B cell (primary cell): ENCODE results near the gene C1orf35. TPM values are rescaled to one million over a fixed set of nuclear protein-coding genes. Genes with fewer than 3 reads are reported as not detected.
A peak's percentile ranks its signal among the peaks of the same experiment; 100 is the strongest.

ENCODE experiments used
- ATAC-seq: fragments of 200-7000 bp; cut with Tn5 transposase; one replicate; pipeline ENCODE4 v1.10.0; 2021; ENCODE audit warnings: low read depth, mild to moderate bottlenecking, moderate number of reproducible peaks, moderate library complexity
- CTCF ChIA-PET: fragments of 350-600 bp; sonication (Branson Sonifier 250); formaldehyde crosslinking; loops from one replicate; lab custom pipeline; 2021; ENCODE audit warnings: antibody characterized with exemption, inconsistent platforms; lab: Charles Lee
- POLR2A ChIA-PET: fragments of 350-600 bp; sonication (Branson Sonifier 250); formaldehyde crosslinking; loops from one replicate; lab custom pipeline; 2021; ENCODE audit warnings: antibody characterized with exemption; lab: Charles Lee
- DNase-seq: peaks from one replicate; pipeline ENCODE4 v3.0.0; 2013
- H2AFZ ChIP-seq: 2 replicates; pipeline ENCODE4 v1.6.1; 2012; ENCODE audit warnings: mild to moderate bottlenecking, low read depth, low read length; ENCODE audit not compliant: insufficient read depth, poor library complexity, severe bottlenecking
- H3K27ac ChIP-seq, 2 donors: 1 replicate in 1 of 2; 2 replicates in 1 of 2; pipeline ENCODE4 v1.5.1; 2012 to 2013; ENCODE audit warnings: low read length in 2 of 2, mild to moderate bottlenecking in 2 of 2, moderate library complexity in 1 of 2
- H3K27me3 ChIP-seq, 4 experiments: fragments of 200-600 bp in 1 of 4; sonication (generic) in 1 of 4; replicated peaks in 1 of 4; 1 replicate in 2 of 4; 2 replicates in 2 of 4; pipeline versions ENCODE4 v1.6.1 to v1.7.0; 2013 to 2016; ENCODE audit warnings: low read length in 3 of 4, mild to moderate bottlenecking in 2 of 4, mixed read lengths in 1 of 4, moderate library complexity in 1 of 4; ENCODE audit not compliant: insufficient read depth in 4 of 4, control insufficient read depth in 3 of 4; ENCODE audit errors: control extremely low read depth in 1 of 4
- H3K36me3 ChIP-seq, 2 experiments: replicated peaks in 1 of 2; 1 replicate in 1 of 2; 2 replicates in 1 of 2; pipeline versions ENCODE4 v1.6.1 to v1.7.1; 2013; ENCODE audit warnings: low read length in 1 of 2; ENCODE audit not compliant: insufficient read depth in 2 of 2, control insufficient read depth in 1 of 2; ENCODE audit errors: control extremely low read depth in 1 of 2, extremely low read depth in 1 of 2
- H3K4me1 ChIP-seq, 2 donors: fragments of 200-600 bp in 1 of 2; sonication (generic) in 1 of 2; 1 replicate in 1 of 2; 2 replicates in 1 of 2; pipeline versions ENCODE4 v1.5.1 to v1.6.1; 2013 to 2017; ENCODE audit warnings: low read length in 2 of 2; ENCODE audit not compliant: control insufficient read depth in 2 of 2, insufficient read depth in 2 of 2
- H3K4me2 ChIP-seq: replicated peaks from 2 replicates; pipeline ENCODE3; 2012; ENCODE audit warnings: mild to moderate bottlenecking, low read depth, low read length; ENCODE audit not compliant: poor library complexity, severe bottlenecking
- H3K4me3 ChIP-seq, 5 experiments: fragments of 200-600 bp in 1 of 5; sonication (generic) in 1 of 5; 1 replicate in 3 of 5; 2 replicates in 2 of 5; pipeline versions ENCODE4 v1.5.1 to v1.7.0; 2011 to 2016; ENCODE audit warnings: low read length in 4 of 5, mild to moderate bottlenecking in 4 of 5, low read depth in 2 of 5, control low read depth in 1 of 5, moderate library complexity in 1 of 5; ENCODE audit not compliant: insufficient read depth in 1 of 5; ENCODE audit errors: control extremely low read depth in 1 of 5, extremely low read depth in 1 of 5
- H3K79me2 ChIP-seq: fragments of 200-600 bp; sonication (generic); one replicate; pipeline ENCODE4 v1.6.0; 2016; ENCODE audit warnings: low read length; ENCODE audit not compliant: control insufficient read depth, insufficient read depth
- H3K9ac ChIP-seq: fragments of 200-600 bp; sonication (generic); 2 replicates; pipeline ENCODE4 v1.6.1; 2017; ENCODE audit warnings: mild to moderate bottlenecking, low read length, moderate library complexity
- H3K9me3 ChIP-seq, 3 donors: one replicate each; pipeline versions ENCODE4 v1.6.1 to v1.7.1; 2013; ENCODE audit warnings: low read length in 2 of 3; ENCODE audit not compliant: control insufficient read depth in 2 of 3, insufficient read depth in 1 of 3; ENCODE audit errors: control extremely low read depth in 1 of 3
- H4K20me1 ChIP-seq: 2 replicates; pipeline ENCODE4 v1.6.0; 2012; ENCODE audit warnings: mild to moderate bottlenecking, low read length; ENCODE audit not compliant: insufficient read depth, control insufficient read depth, poor library complexity, severe bottlenecking
- H3K27ac Mint-ChIP-seq: one replicate; pipeline ENCODE4 v1.8.0; 2021; ENCODE audit warnings: mixed read lengths
- H3K27me3 Mint-ChIP-seq: one replicate; pipeline ENCODE4 v1.8.0; 2021; ENCODE audit warnings: mixed read lengths
- H3K4me1 Mint-ChIP-seq: one replicate; pipeline ENCODE4 v1.8.0; 2021; ENCODE audit warnings: mixed read lengths
- H3K4me3 Mint-ChIP-seq: one replicate; pipeline ENCODE4 v1.8.0; 2021; ENCODE audit warnings: mixed read lengths
- H3K9me3 Mint-ChIP-seq: one replicate; pipeline ENCODE4 v1.8.0; 2022; ENCODE audit warnings: mixed read lengths; ENCODE audit not compliant: insufficient read depth
- CTCF ChIP-seq: fragments of 200-600 bp; IDR thresholded peaks from one replicate; pipeline ENCODE4 v1.8.0; 2022; ENCODE audit warnings: antibody characterized with exemption, mild to moderate bottlenecking
- EZH2 ChIP-seq: IDR thresholded peaks from 2 replicates; pipeline ENCODE4 v1.6.1; 2012; ENCODE audit warnings: borderline replicate concordance, low read depth, mild to moderate bottlenecking, moderate library complexity, low read length; ENCODE audit not compliant: insufficient read depth, poor library complexity, severe bottlenecking
- WGBS: methylation state at CpG from one replicate; pipeline ENCODE4 v1.1.5; 2013; ENCODE audit warnings: missing lambda C conversion rate; ENCODE audit not compliant: insufficient coverage; 5-methylcytosine and 5-hydroxymethylcytosine counted together
- intact Hi-C: fragments of 100-400 bp; cut with micrococcal nuclease; formaldehyde crosslinking; loops from one replicate; pipeline ENCODE4 v1.10.0; 2022
- polyA plus RNA-seq: library from polyadenylated mRNA; depleted of rRNA; stranded (reverse); fragments of >200 nt; gene quantifications from 2 replicates; pipeline ENCODE4 v1.2.3, GENCODE V29; 2012
- total RNA-seq, 2 donors: library from RNA; stranded (reverse); fragments of 120-200 nt in 1 of 2; gene quantifications; 1 replicate in 1 of 2; 2 replicates in 1 of 2; pipeline versions ENCODE4 v1.2.3 to v1.2.4, GENCODE V29; 2013 to 2022

The C1orf35 gene
- total and polyA plus RNA-seq, 2 donors (not counting 1 experiment from before 2014, with no cell fraction given), result 24.1 to 41.0 TPM

GRCh38 chr1:228101994-228102790 is 933 bp downstream of the C1orf35 start:
- Mint-ChIP-seq H3K27me3 (no peaks in the 10 kb centered on the region), H3K4me1 (peaks cover 25% of the 10 kb centered on the region), H3K4me3 (peak overlapping the region; percentile 99), H3K27ac (peak overlapping the region; percentile 87), H3K9me3 (no peaks in the 10 kb centered on the region)
- ChIA-PET CTCF (interaction anchor here (0.9 to 1.5 kb wide), 2 partner anchors 29 to 36 kb away, joined by 3 read pairs; no protein-coding TSS in a partner anchor), POLR2A (interaction anchor here (0.8 kb wide), 1 partner anchor 20 kb away, joined by 3 read pairs; the partner anchor contains the start of gene ARF1)
- DNase-seq (peak; percentile 71), ATAC-seq (peak; percentile 42)
- Histone ChIP-seq H3K79me2 (peaks cover 16% of the 10 kb centered on the region), H3K9me3 (no peaks in the 10 kb centered on the region), H3K4me1 (peaks cover 17 to 24% of the 10 kb centered on the region in 2 donors), H3K9ac (peak overlapping the region; percentile 96), H3K27me3 (no peaks in the 10 kb centered on the region), H4K20me1 (peaks cover 49% of the 10 kb centered on the region), H3K4me2 (peak overlapping the region; percentile 91), H3K27ac (peak overlapping the region; percentile 41 to 62), H2AFZ (peak overlapping the region; percentile 99), H3K36me3 (peaks cover 1 to 46% of the 10 kb centered on the region in 2 experiments), H3K4me3 (peak overlapping the region; percentile 4 to 98 (median 89))
- 8% methylated on average over 66 of the region's 73 CpGs for WGBS
- intact Hi-C loops, result loop anchor here (1.0 to 10.0 kb wide), 3 partner anchors 20 to 1403 kb away; partner anchors contain the start of genes ARF1 and NUP133
- no peak for TF ChIP-seq EZH2
- TF ChIP-seq CTCF, result peak; percentile 29
